Measurements from ENCODE around the gene GALM. TPM values are rescaled to one million over a fixed set of nuclear protein-coding genes. Genes with fewer than 3 reads are reported as not detected.
"Not testable (repeated sequence)": the region's sequence is repeated elsewhere in the genome, so short reads cannot be mapped to it uniquely, and the experiment has no call there.

The GALM gene
- polyA plus RNA-seq, 6 donors from 2014 or later, result 7.4 to 12.1 (median 10.5) TPM

- H3K9me3 Mint-ChIP-seq, result peaks cover 0 to 3% (median 0%) of the 10 kb centered on the region in 7 donors
- peak overlapping the region in 2 of 8 donors; percentile 34 to 99 for H3K4me3 Mint-ChIP-seq
- H3K27me3 Mint-ChIP-seq, result no peaks in the 10 kb centered on the region
- no peak for DNase-seq
- peak overlapping the region in 3 of 6 donors; percentile 49 to 99 (median 52) for H3K27ac Mint-ChIP-seq
- peaks cover 37 to 38% of the 10 kb centered on the region in 2 donors for H3K36me3 Mint-ChIP-seq
- no peak for ATAC-seq (ENCODE audit: low read depth in 2 of 2)
- peaks cover 32 to 61% (median 56%) of the 10 kb centered on the region in 3 donors for H3K4me1 Mint-ChIP-seq
Measured at GRCh38 chr2:38747007-38747424, 81.1 kb downstream of the GALM start.

- Mint-ChIP-seq H3K36me3 (peaks cover 37 to 38% of the 10 kb centered on the region in 2 donors), H3K4me1 (peaks cover 34 to 64% (median 61%) of the 10 kb centered on the region in 3 donors), H3K27ac (peak overlapping the region in 4 of 6 donors; percentile 6 to 99 (median 60)), H3K27me3 (no peaks in the 10 kb centered on the region), H3K4me3 (peak overlapping the region in 7 of 8 donors; percentile 24 to 99 (median 42)), H3K9me3 (peaks cover 0 to 3% (median 0%) of the 10 kb centered on the region in 7 donors)
- DNase-seq, result no peak
- no peak for ATAC-seq (ENCODE audit: low read depth in 2 of 2)
Measured at GRCh38 chr2:38747819-38748218, 81.9 kb downstream of the GALM start.

- peaks cover 0 to 3% (median 0%) of the 10 kb centered on the region in 7 donors for H3K9me3 Mint-ChIP-seq
- H3K4me3 Mint-ChIP-seq, result peak overlapping the region in 5 of 8 donors; percentile 41 to 99 (median 67)
- peaks cover 37 to 38% of the 10 kb centered on the region in 2 donors for H3K36me3 Mint-ChIP-seq
Measured at GRCh38 chr2:38748391-38748790, 82.5 kb downstream of the GALM start.

GRCh38 chr2:38748943-38749804, 83.3 kb downstream of the GALM start:
- peaks cover 34 to 67% (median 64%) of the 10 kb centered on the region in 3 donors for H3K4me1 Mint-ChIP-seq
- H3K27ac Mint-ChIP-seq, result peak overlapping the region; percentile 49 to 99 (median 68)
- H3K36me3 Mint-ChIP-seq, result peaks cover 37 to 38% of the 10 kb centered on the region in 2 donors
- peak overlapping the region; percentile 94 to 100 (median 99) for H3K4me3 Mint-ChIP-seq
- DNase-seq (no peak), ATAC-seq (ENCODE audit: low read depth in 2 of 2) (no peak)
- H3K27me3 Mint-ChIP-seq, result no peaks in the 10 kb centered on the region
- peaks cover 0 to 3% (median 0%) of the 10 kb centered on the region in 7 donors for H3K9me3 Mint-ChIP-seq

More at GRCh38 chr2:38748391-38748790, 82.5 kb downstream of the GALM start:
- Mint-ChIP-seq H3K27me3 (no peaks in the 10 kb centered on the region), H3K4me1 (peaks cover 34 to 64% (median 61%) of the 10 kb centered on the region in 3 donors), H3K27ac (peak overlapping the region in 5 of 6 donors; percentile 15 to 99 (median 52))
- ATAC-seq (ENCODE audit: low read depth in 2 of 2) (no peak), DNase-seq (no peak)

- H3K4me1 Mint-ChIP-seq, result peaks cover 34 to 67% (median 59%) of the 10 kb centered on the region in 3 donors
- H3K4me3 Mint-ChIP-seq, result peak overlapping the region; percentile 94 to 100 (median 99)
- peak overlapping the region; percentile 99 to 100 (median 100) for H3K27ac Mint-ChIP-seq
- peaks cover 0 to 3% (median 0%) of the 10 kb centered on the region in 7 donors for H3K9me3 Mint-ChIP-seq
- peak; percentile 38 for DNase-seq
- peaks cover 37 to 38% of the 10 kb centered on the region in 2 donors for H3K36me3 Mint-ChIP-seq
- H3K27me3 Mint-ChIP-seq, result no peaks in the 10 kb centered on the region
- peak; percentile 38 to 41 for ATAC-seq (ENCODE audit: low read depth in 2 of 2)
Measured at GRCh38 chr2:38750011-38750890, 84.3 kb downstream of the GALM start.

- Mint-ChIP-seq H3K27ac (peak within 1 kb of the TSS; percentile 99 to 100 (median 100)), H3K4me3 (peak within 1 kb of the TSS; percentile 94 to 100 (median 99)), H3K4me1 (peaks cover 34 to 59% (median 51%) of the 10 kb centered on the region in 3 donors), H3K27me3 (no peaks in the 10 kb centered on the region), H3K9me3 (peaks cover 0 to 3% (median 0%) of the 10 kb centered on the region in 7 donors), H3K36me3 (peaks cover 37 to 38% of the 10 kb centered on the region in 2 donors)
- DNase-seq (peak; percentile 95), ATAC-seq (ENCODE audit: low read depth in 2 of 2) (peak; percentile 75 to 77)
Measured at GRCh38 chr2:38750891-38751595, 85.1 kb downstream of the GALM start, which contains the start of gene SRSF7. Gene SRSF7, minus strand, starts transcription at chr2:38751361. Its CDS starts 105 bp downstream, at chr2:38751256.

GRCh38 chr2:38751596-38752410, 85.9 kb downstream of the GALM start:
- DNase-seq, result no peak
- Mint-ChIP-seq H3K4me1 (peaks cover 27 to 52% (median 43%) of the 10 kb centered on the region in 3 donors), H3K27ac (peak overlapping the region; percentile 99 to 100 (median 100)), H3K4me3 (peak overlapping the region; percentile 94 to 100 (median 99)), H3K9me3 (peaks cover 0 to 3% (median 0%) of the 10 kb centered on the region in 7 donors), H3K36me3 (peaks cover 30 to 37% of the 10 kb centered on the region in 2 donors), H3K27me3 (no peaks in the 10 kb centered on the region)
- ATAC-seq (ENCODE audit: low read depth in 2 of 2), result peak; percentile 26

GRCh38 chr2:38754049-38754448, 88.1 kb downstream of the GALM start:
- Mint-ChIP-seq H3K27me3 (no peaks in the 10 kb centered on the region), H3K27ac (peak overlapping the region in 4 of 6 donors; percentile 37 to 74 (median 48)), H3K4me1 (peaks cover 21 to 31% (median 23%) of the 10 kb centered on the region in 3 donors), H3K9me3 (peaks cover 0 to 3% (median 0%) of the 10 kb centered on the region in 7 donors), H3K4me3 (peak overlapping the region in 7 of 8 donors; percentile 22 to 77 (median 67)), H3K36me3 (peaks cover 13 to 21% of the 10 kb centered on the region in 2 donors)
- ATAC-seq (ENCODE audit: low read depth in 2 of 2) (no peak), DNase-seq (no peak)

- Mint-ChIP-seq H3K4me3 (peak overlapping the region; percentile 67 to 90 (median 82)), H3K27ac (peak overlapping the region in 3 of 6 donors; percentile 41 to 81 (median 77)), H3K27me3 (no peaks in the 10 kb centered on the region), H3K4me1 (peaks cover 20 to 28% (median 20%) of the 10 kb centered on the region in 3 donors), H3K36me3 (peaks cover 13 to 18% of the 10 kb centered on the region in 2 donors), H3K9me3 (peaks cover 0 to 3% (median 0%) of the 10 kb centered on the region in 7 donors)
- no peak for ATAC-seq (ENCODE audit: low read depth in 2 of 2)
- no peak for DNase-seq
Measured at GRCh38 chr2:38754506-38754905, 88.6 kb downstream of the GALM start.

- not testable (repeated sequence) for H3K27me3 Mint-ChIP-seq; H3K27ac Mint-ChIP-seq; H3K9me3 Mint-ChIP-seq; ATAC-seq (ENCODE audit: low read depth in 2 of 2); H3K36me3 Mint-ChIP-seq; DNase-seq
- Mint-ChIP-seq H3K4me1 (peaks cover 13 to 23% (median 13%) of the 10 kb centered on the region in 3 donors), H3K4me3 (peak overlapping the region in 1 of 8 donors; percentile 51)
Measured at GRCh38 chr2:38755891-38756290, 90.0 kb downstream of the GALM start.

GRCh38 chr2:38763228-38763627, 97.3 kb downstream of the GALM start:
- ATAC-seq (ENCODE audit: low read depth in 2 of 2), result no peak

More at GRCh38 chr2:38763228-38763627, 97.3 kb downstream of the GALM start:
- Mint-ChIP-seq H3K4me3 (no peak overlapping the region), H3K27me3 (no peaks in the 10 kb centered on the region), H3K36me3 (no peaks in the 10 kb centered on the region), H3K9me3 (no peaks in the 10 kb centered on the region), H3K27ac (no peak overlapping the region), H3K4me1 (no peaks in the 10 kb centered on the region)
- no peak for DNase-seq
